Measurements from ENCODE around the gene NR5A2.

DNA sequence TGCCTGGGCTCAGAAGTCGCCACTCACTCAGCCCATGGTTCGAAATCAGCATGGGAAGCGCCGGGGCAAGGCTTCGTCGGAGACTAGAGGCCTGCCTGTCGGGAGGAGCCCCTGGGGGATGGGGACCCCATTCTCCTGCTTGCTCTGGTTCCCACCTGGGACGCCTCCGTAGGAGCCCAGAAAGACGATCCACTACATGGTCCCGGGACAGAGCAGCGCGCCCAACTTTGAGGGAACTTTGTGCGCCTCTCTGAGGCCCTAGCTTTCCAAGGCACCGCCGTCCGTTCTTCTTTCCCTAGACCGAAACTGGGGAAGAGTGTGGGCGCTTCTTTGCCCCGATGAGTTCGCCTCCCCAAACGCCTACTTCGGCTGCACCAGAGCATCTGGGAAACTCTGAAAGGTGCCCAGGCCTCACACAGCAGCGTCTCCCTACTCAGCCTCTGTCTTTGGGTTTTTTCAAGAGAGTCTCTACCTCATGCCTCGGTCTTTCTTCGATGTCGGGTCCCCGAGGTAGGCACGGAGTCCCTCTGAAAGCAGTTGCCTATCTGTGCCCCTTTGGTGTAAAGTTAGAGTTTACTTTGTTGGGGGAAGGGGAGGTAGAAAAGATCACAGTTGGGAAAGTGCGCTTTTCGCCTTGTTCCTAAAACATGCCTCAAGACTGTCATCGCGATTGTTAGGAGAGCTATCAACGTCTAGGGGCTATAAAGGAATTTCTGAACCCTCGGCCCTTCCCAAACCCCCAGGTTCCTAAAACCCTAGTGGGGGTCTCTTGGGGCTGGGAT is 14.0 kb downstream of the NR5A2 start:
- TF ChIP-seq, protein P1, sequence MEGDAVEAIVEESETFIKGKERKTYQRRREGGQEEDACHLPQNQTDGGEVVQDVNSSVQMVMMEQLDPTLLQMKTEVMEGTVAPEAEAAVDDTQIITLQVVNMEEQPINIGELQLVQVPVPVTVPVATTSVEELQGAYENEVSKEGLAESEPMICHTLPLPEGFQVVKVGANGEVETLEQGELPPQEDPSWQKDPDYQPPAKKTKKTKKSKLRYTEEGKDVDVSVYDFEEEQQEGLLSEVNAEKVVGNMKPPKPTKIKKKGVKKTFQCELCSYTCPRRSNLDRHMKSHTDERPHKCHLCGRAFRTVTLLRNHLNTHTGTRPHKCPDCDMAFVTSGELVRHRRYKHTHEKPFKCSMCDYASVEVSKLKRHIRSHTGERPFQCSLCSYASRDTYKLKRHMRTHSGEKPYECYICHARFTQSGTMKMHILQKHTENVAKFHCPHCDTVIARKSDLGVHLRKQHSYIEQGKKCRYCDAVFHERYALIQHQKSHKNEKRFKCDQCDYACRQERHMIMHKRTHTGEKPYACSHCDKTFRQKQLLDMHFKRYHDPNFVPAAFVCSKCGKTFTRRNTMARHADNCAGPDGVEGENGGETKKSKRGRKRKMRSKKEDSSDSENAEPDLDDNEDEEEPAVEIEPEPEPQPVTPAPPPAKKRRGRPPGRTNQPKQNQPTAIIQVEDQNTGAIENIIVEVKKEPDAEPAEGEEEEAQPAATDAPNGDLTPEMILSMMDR (IDR thresholded peaks at IDR 0.05; ENCODE audit: low read length) = no peak
- TF ChIP-seq EZH2 (IDR thresholded peaks at IDR 0.05; ENCODE audit: borderline replicate concordance, low read length) = no peak

All from OCI-LY1 (cell line).